Activated naive CD8-positive, alpha-beta T cell treated with anti-CD3 and anti-CD28 coated beads for 36 hours (primary cell): ENCODE results near the gene SERTAD2. TPM values are rescaled to one million over a fixed set of nuclear protein-coding genes. Genes with fewer than 3 reads are reported as not detected.

ENCODE experiments used
- DNase-seq: peaks from one replicate; pipeline ENCODE4 v3.0.0; 2021
- H3K27ac Mint-ChIP-seq: one replicate; pipeline ENCODE4 v1.8.0; 2022; ENCODE audit warnings: mild to moderate bottlenecking, moderate library complexity, mixed read lengths
- H3K27me3 Mint-ChIP-seq: one replicate; pipeline ENCODE4 v1.8.0; 2022; ENCODE audit warnings: mild to moderate bottlenecking, mixed read lengths
- H3K36me3 Mint-ChIP-seq: one replicate; pipeline ENCODE4 v1.8.0; 2021; ENCODE audit warnings: mild to moderate bottlenecking, mixed read lengths
- H3K4me1 Mint-ChIP-seq: one replicate; pipeline ENCODE4 v1.8.0; 2021; ENCODE audit warnings: mixed read lengths
- H3K4me3 Mint-ChIP-seq: one replicate; pipeline ENCODE4 v1.8.0; 2022; ENCODE audit warnings: mild to moderate bottlenecking, moderate library complexity, mixed read lengths
- H3K9me3 Mint-ChIP-seq: one replicate; pipeline ENCODE4 v1.8.0; 2022; ENCODE audit warnings: mixed read lengths
- total RNA-seq, 2 experiments: library from RNA; stranded (reverse); gene quantifications; one replicate each; pipeline ENCODE4 v1.2.3, GENCODE V29; 2021

The SERTAD2 gene
- total RNA-seq, 2 experiments from 2014 or later, result 22.7 to 23.3 TPM

GRCh38 chr2:64683771-64684510 is 30.2 kb upstream of the SERTAD2 start:
- DNase-seq, result no peak
- no peaks in the 10 kb centered on the region for H3K9me3 Mint-ChIP-seq
- H3K27ac Mint-ChIP-seq, result no peak overlapping the region
- no peaks in the 10 kb centered on the region for H3K27me3 Mint-ChIP-seq
- no peak overlapping the region for H3K4me3 Mint-ChIP-seq
- H3K4me1 Mint-ChIP-seq, result peaks cover 37% of the 10 kb centered on the region
- peaks cover 10% of the 10 kb centered on the region for H3K36me3 Mint-ChIP-seq

- no peak for DNase-seq
- no peak overlapping the region for H3K27ac Mint-ChIP-seq
- H3K4me1 Mint-ChIP-seq, result peaks cover 52% of the 10 kb centered on the region
- H3K36me3 Mint-ChIP-seq, result peaks cover 7% of the 10 kb centered on the region
- H3K27me3 Mint-ChIP-seq, result no peaks in the 10 kb centered on the region
- H3K4me3 Mint-ChIP-seq, result no peak overlapping the region
- no peaks in the 10 kb centered on the region for H3K9me3 Mint-ChIP-seq
Measured at GRCh38 chr2:64681479-64681967, 27.8 kb upstream of the SERTAD2 start.

- Mint-ChIP-seq H3K27ac (peak overlapping the region; percentile 87), H3K4me3 (peak overlapping the region; percentile 52), H3K4me1 (peaks cover 54% of the 10 kb centered on the region)
Measured at GRCh38 chr2:64679673-64680425, 26.1 kb upstream of the SERTAD2 start.

GRCh38 chr2:64678771-64679590 is 25.3 kb upstream of the SERTAD2 start:
- Mint-ChIP-seq H3K36me3 (peaks cover 2% of the 10 kb centered on the region), H3K27me3 (no peaks in the 10 kb centered on the region), H3K9me3 (no peaks in the 10 kb centered on the region), H3K4me1 (peaks cover 54% of the 10 kb centered on the region), H3K4me3 (peak overlapping the region; percentile 52), H3K27ac (peak overlapping the region; percentile 87)
- no peak for DNase-seq

More at GRCh38 chr2:64679673-64680425, 26.1 kb upstream of the SERTAD2 start:
- DNase-seq, result peak; percentile 27
- Mint-ChIP-seq H3K36me3 (peaks cover 5% of the 10 kb centered on the region), H3K9me3 (no peaks in the 10 kb centered on the region), H3K27me3 (no peaks in the 10 kb centered on the region)

- no peaks in the 10 kb centered on the region for H3K27me3 Mint-ChIP-seq
- H3K4me1 Mint-ChIP-seq, result peaks cover 51% of the 10 kb centered on the region
- no peak overlapping the region for H3K27ac Mint-ChIP-seq
- no peak for DNase-seq
- H3K4me3 Mint-ChIP-seq, result no peak overlapping the region
- H3K9me3 Mint-ChIP-seq, result no peaks in the 10 kb centered on the region
- peaks cover 2% of the 10 kb centered on the region for H3K36me3 Mint-ChIP-seq
Measured at GRCh38 chr2:64677530-64677929, 23.8 kb upstream of the SERTAD2 start.

GRCh38 chr2:64675860-64676259 is 22.1 kb upstream of the SERTAD2 start:
- H3K27ac Mint-ChIP-seq, result peak overlapping the region; percentile 67
- peak; percentile 76 for DNase-seq
- H3K27me3 Mint-ChIP-seq, result no peaks in the 10 kb centered on the region
- no peaks in the 10 kb centered on the region for H3K9me3 Mint-ChIP-seq
- peaks cover 2% of the 10 kb centered on the region for H3K36me3 Mint-ChIP-seq
- H3K4me1 Mint-ChIP-seq, result peaks cover 47% of the 10 kb centered on the region
- H3K4me3 Mint-ChIP-seq, result no peak overlapping the region

- Mint-ChIP-seq H3K36me3 (peaks cover 6% of the 10 kb centered on the region), H3K27ac (no peak overlapping the region), H3K9me3 (no peaks in the 10 kb centered on the region), H3K27me3 (no peaks in the 10 kb centered on the region), H3K4me1 (peaks cover 28% of the 10 kb centered on the region), H3K4me3 (no peak overlapping the region)
- no peak for DNase-seq
Measured at GRCh38 chr2:64672708-64673107, 19.0 kb upstream of the SERTAD2 start.

- no peak overlapping the region for H3K4me3 Mint-ChIP-seq
- no peak for DNase-seq
- no peaks in the 10 kb centered on the region for H3K9me3 Mint-ChIP-seq
- peaks cover 4% of the 10 kb centered on the region for H3K36me3 Mint-ChIP-seq
- H3K27ac Mint-ChIP-seq, result no peak overlapping the region
- no peaks in the 10 kb centered on the region for H3K27me3 Mint-ChIP-seq
- peaks cover 30% of the 10 kb centered on the region for H3K4me1 Mint-ChIP-seq
Measured at GRCh38 chr2:64670047-64670446, 16.3 kb upstream of the SERTAD2 start.

- H3K27me3 Mint-ChIP-seq, result no peaks in the 10 kb centered on the region
Measured at GRCh38 chr2:64669288-64669687, 15.6 kb upstream of the SERTAD2 start.

GRCh38 chr2:64668542-64668941 is 14.8 kb upstream of the SERTAD2 start:
- H3K4me1 Mint-ChIP-seq, result peaks cover 39% of the 10 kb centered on the region
- no peak overlapping the region for H3K27ac Mint-ChIP-seq
- no peak overlapping the region for H3K4me3 Mint-ChIP-seq
- H3K9me3 Mint-ChIP-seq, result no peaks in the 10 kb centered on the region
- no peak for DNase-seq
- H3K27me3 Mint-ChIP-seq, result no peaks in the 10 kb centered on the region
- peaks cover 8% of the 10 kb centered on the region for H3K36me3 Mint-ChIP-seq

More at GRCh38 chr2:64669288-64669687, 15.6 kb upstream of the SERTAD2 start:
- DNase-seq, result no peak
- Mint-ChIP-seq H3K9me3 (no peaks in the 10 kb centered on the region), H3K27ac (no peak overlapping the region), H3K4me3 (no peak overlapping the region), H3K4me1 (peaks cover 34% of the 10 kb centered on the region), H3K36me3 (peaks cover 4% of the 10 kb centered on the region)

GRCh38 chr2:64667535-64667934 is 13.8 kb upstream of the SERTAD2 start:
- H3K27me3 Mint-ChIP-seq, result no peaks in the 10 kb centered on the region
- peaks cover 10% of the 10 kb centered on the region for H3K36me3 Mint-ChIP-seq
- no peaks in the 10 kb centered on the region for H3K9me3 Mint-ChIP-seq
- no peak for DNase-seq
- peak overlapping the region; percentile 79 for H3K27ac Mint-ChIP-seq
- peak overlapping the region; percentile 8 for H3K4me3 Mint-ChIP-seq
- peaks cover 47% of the 10 kb centered on the region for H3K4me1 Mint-ChIP-seq

GRCh38 chr2:64666810-64667438 is 13.2 kb upstream of the SERTAD2 start:
- Mint-ChIP-seq H3K27ac (peak overlapping the region; percentile 79), H3K4me1 (peaks cover 49% of the 10 kb centered on the region), H3K9me3 (no peaks in the 10 kb centered on the region), H3K27me3 (no peaks in the 10 kb centered on the region), H3K36me3 (peaks cover 10% of the 10 kb centered on the region), H3K4me3 (peak overlapping the region; percentile 8)
- DNase-seq, result no peak

GRCh38 chr2:64665709-64666108 is 12.0 kb upstream of the SERTAD2 start:
- no peak for DNase-seq
- Mint-ChIP-seq H3K27ac (peak overlapping the region; percentile 31), H3K27me3 (no peaks in the 10 kb centered on the region), H3K36me3 (peaks cover 10% of the 10 kb centered on the region), H3K9me3 (no peaks in the 10 kb centered on the region), H3K4me3 (no peak overlapping the region), H3K4me1 (peaks cover 55% of the 10 kb centered on the region)

GRCh38 chr2:64663402-64663801 is 9.7 kb upstream of the SERTAD2 start:
- no peaks in the 10 kb centered on the region for H3K27me3 Mint-ChIP-seq
- DNase-seq, result no peak
- peaks cover 17% of the 10 kb centered on the region for H3K36me3 Mint-ChIP-seq
- peaks cover 69% of the 10 kb centered on the region for H3K4me1 Mint-ChIP-seq
- no peak overlapping the region for H3K4me3 Mint-ChIP-seq
- H3K27ac Mint-ChIP-seq, result no peak overlapping the region
- no peaks in the 10 kb centered on the region for H3K9me3 Mint-ChIP-seq
